ENCODE data around the gene NFIA. TPM values are rescaled to one million over a fixed set of nuclear protein-coding genes. Genes with fewer than 3 reads are reported as not detected.

The NFIA gene
- total and polyA plus RNA-seq, 9 of the 15 experiments (the other 6 are each of a cell fraction or from before 2014, with no cell fraction given), result 5.3 to 24.9 (median 9.8) TPM

DNA sequence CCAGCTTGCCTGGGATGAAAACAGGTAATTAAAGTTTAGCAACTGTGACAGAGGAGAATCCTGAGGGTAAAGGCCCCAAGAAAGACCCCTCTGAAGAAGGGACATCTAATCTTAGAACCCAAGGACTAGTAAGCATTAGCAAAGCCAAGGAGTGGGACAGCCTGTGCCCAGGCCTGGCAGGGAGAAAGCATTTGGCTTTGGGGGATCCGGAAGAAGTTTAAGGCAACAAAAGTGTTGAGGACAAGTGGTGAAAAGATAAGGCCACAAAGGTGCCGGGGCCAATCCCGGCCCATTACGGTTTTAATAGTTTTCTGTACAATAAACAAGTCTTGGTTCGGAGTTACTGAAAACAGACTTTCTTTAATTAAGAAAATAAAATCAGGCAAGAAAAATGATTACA, 367.0 kb downstream of the NFIA start (continued):
- TF ChIP-seq SAP30 (IDR thresholded peaks at IDR 0.05; ENCODE audit: borderline replicate concordance, insufficient read depth, low read depth, low read length, poor library complexity, severe bottlenecking), result no peak
- no peak for TF ChIP-seq DMBX1 (CRISPR knock-in tag; IDR thresholded peaks at IDR 0.05; ENCODE audit: borderline replicate concordance)
- TF ChIP-seq YBX1 (IDR thresholded peaks at IDR 0.05), result no peak
- no peak for TF ChIP-seq SIRT6 (IDR thresholded peaks at IDR 0.05; ENCODE audit: low read depth, low read length)
- TF ChIP-seq SMARCE1 (IDR thresholded peaks at IDR 0.05), result no peak
- TF ChIP-seq RNF2 (IDR thresholded peaks at IDR 0.05), result no peak
- TF ChIP-seq, protein P1, sequence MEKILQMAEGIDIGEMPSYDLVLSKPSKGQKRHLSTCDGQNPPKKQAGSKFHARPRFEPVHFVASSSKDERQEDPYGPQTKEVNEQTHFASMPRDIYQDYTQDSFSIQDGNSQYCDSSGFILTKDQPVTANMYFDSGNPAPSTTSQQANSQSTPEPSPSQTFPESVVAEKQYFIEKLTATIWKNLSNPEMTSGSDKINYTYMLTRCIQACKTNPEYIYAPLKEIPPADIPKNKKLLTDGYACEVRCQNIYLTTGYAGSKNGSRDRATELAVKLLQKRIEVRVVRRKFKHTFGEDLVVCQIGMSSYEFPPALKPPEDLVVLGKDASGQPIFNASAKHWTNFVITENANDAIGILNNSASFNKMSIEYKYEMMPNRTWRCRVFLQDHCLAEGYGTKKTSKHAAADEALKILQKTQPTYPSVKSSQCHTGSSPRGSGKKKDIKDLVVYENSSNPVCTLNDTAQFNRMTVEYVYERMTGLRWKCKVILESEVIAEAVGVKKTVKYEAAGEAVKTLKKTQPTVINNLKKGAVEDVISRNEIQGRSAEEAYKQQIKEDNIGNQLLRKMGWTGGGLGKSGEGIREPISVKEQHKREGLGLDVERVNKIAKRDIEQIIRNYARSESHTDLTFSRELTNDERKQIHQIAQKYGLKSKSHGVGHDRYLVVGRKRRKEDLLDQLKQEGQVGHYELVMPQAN (IDR thresholded peaks at IDR 0.05; ENCODE audit: borderline replicate concordance), result no peak
- no peak for TF ChIP-seq RBM17 (IDR thresholded peaks at IDR 0.05; ENCODE audit: borderline replicate concordance, low read depth, low read length)
- no peak for TF ChIP-seq ZNF561 (CRISPR knock-in tag; conservative IDR thresholded peaks at IDR 0.05)
- no peak for TF ChIP-seq ZNF143 (CRISPR knock-in tag; IDR thresholded peaks at IDR 0.05)

DNA sequence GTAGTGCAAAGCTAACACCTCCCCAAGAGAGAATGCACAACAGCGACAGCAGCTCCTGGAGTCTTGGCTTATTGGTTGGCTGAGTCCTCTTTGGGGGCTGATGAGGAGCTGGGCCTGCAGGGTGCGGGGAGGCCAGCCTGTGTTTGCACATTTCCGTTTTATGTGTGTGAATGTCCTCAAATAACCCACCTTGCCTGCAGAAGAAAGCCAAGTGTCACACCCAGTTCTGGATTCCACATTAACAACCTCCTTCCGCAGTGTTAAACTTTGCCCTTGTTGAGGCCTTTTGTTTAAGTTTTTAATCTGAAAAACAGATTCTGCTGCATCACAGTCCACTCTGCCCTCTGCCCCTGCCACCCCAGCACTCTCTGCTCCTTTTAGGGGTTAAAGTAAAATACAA, 368.1 kb downstream of the NFIA start:
- DNase-seq (ENCODE audit: extremely low read depth in 1 of 4, low spot score in 3 of 4), result no peak
- in situ Hi-C loops (cut with MboI), result loop anchor here (25.0 kb wide), 1 partner anchor 1463 kb away; no protein-coding TSS in a partner anchor
- Histone ChIP-seq H2AFZ (ENCODE audit: low read depth, low read length) (no peak overlapping the region), H3K4me2 (ENCODE audit: insufficient read depth, low read length) (no peak overlapping the region), H3K27ac (ENCODE audit: extremely low read depth, low read depth, low read length) (no peak overlapping the region), H3K36me3 (ENCODE audit: control insufficient read depth, insufficient read depth, low read length) (peaks cover 10% of the 10 kb centered on the region; the same call in 2 of the 3 replicates), H3K79me2 (ENCODE audit: control insufficient read depth, insufficient read depth, low read length) (no peaks in the 10 kb centered on the region), H3K4me1 (replicated peaks in 1 of 2; ENCODE audit: control insufficient read depth in 2 of 2, insufficient read depth in 2 of 2, low read length in 2 of 2) (peaks cover 3 to 20% of the 10 kb centered on the region in 2 experiments; a peak in 4 of 5 replicates), H3K4me3 (no peak overlapping the region), H3K9ac (ENCODE audit: insufficient read depth in 1 of 2, low read depth in 2 of 2, low read length in 2 of 2) (0 out of 4 replicates have a peak overlapping the region, but pooled peaks of 1 of the 2 experiments have one; percentile 35), H3K9me3 (replicated peaks; ENCODE audit: control insufficient read depth, insufficient read depth, low read depth, low read length) (no peaks in the 10 kb centered on the region), H3K27me3 (ENCODE audit: control insufficient read depth in 2 of 2, insufficient read depth in 2 of 2, low read length in 2 of 2) (no peaks in the 10 kb centered on the region), H3K9me1 (ENCODE audit: control insufficient read depth, insufficient read depth, low read length) (no peaks in the 10 kb centered on the region), H4K20me1 (replicated peaks; ENCODE audit: control insufficient read depth, insufficient read depth, low read length) (no peaks in the 10 kb centered on the region)
- 61% methylated on average over 4 of the region's 4 CpGs for WGBS (ENCODE audit: insufficient coverage, low coverage, missing lambda C conversion rate)
- ChIA-PET CTCF (ENCODE audit: low intra/inter-chr PET ratio) (no interaction called here), POLR2A (interaction anchor here (0.9 kb wide), 1 partner anchor 11 kb away, joined by 4 read pairs; no protein-coding TSS in a partner anchor)
- no peak for FAIRE-seq
- no TSS peak for BruUV-seq (replicated peaks)
- ATAC-seq, result no peak
- intact Hi-C loops (cut with micrococcal nuclease), result loop anchor here (5.0 to 10.0 kb wide), 2 partner anchors 134 to 163 kb away; no protein-coding TSS in a partner anchor
- TF ChIP-seq, protein P2, sequence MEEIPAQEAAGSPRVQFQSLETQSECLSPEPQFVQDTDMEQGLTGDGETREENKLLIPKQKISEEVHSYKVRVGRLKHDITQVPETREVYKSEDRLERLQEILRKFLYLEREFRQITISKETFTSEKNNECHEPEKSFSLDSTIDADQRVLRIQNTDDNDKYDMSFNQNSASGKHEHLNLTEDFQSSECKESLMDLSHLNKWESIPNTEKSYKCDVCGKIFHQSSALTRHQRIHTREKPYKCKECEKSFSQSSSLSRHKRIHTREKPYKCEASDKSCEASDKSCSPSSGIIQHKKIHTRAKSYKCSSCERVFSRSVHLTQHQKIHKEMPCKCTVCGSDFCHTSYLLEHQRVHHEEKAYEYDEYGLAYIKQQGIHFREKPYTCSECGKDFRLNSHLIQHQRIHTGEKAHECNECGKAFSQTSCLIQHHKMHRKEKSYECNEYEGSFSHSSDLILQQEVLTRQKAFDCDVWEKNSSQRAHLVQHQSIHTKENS (CRISPR knock-in tag; IDR thresholded peaks at IDR 0.05), result no peak
- TF ChIP-seq, protein P3, sequence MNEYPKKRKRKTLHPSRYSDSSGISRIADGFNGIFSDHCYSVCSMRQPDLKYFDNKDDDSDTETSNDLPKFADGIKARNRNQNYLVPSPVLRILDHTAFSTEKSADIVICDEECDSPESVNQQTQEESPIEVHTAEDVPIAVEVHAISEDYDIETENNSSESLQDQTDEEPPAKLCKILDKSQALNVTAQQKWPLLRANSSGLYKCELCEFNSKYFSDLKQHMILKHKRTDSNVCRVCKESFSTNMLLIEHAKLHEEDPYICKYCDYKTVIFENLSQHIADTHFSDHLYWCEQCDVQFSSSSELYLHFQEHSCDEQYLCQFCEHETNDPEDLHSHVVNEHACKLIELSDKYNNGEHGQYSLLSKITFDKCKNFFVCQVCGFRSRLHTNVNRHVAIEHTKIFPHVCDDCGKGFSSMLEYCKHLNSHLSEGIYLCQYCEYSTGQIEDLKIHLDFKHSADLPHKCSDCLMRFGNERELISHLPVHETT (CRISPR knock-in tag; conservative IDR thresholded peaks at IDR 0.05 in 1 of 2, IDR thresholded peaks at IDR 0.05 in 1 of 2), result no peak
- TF ChIP-seq NR2C1 (IDR thresholded peaks at IDR 0.05) (no peak), NR2C1 (tag; IDR thresholded peaks at IDR 0.05) (no peak), ZNF586 (CRISPR knock-in tag; conservative IDR thresholded peaks at IDR 0.05) (no peak), HDAC8 (tag; IDR thresholded peaks at IDR 0.05) (no peak)
- TF ChIP-seq, protein P4, sequence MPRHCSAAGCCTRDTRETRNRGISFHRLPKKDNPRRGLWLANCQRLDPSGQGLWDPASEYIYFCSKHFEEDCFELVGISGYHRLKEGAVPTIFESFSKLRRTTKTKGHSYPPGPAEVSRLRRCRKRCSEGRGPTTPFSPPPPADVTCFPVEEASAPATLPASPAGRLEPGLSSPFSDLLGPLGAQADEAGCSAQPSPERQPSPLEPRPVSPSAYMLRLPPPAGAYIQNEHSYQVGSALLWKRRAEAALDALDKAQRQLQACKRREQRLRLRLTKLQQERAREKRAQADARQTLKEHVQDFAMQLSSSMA (CRISPR knock-in tag; IDR thresholded peaks at IDR 0.05), result no peak
